HUES64 (cell line): ENCODE results near the gene SLC6A3.
"Not testable (repeated sequence)": the region's sequence is repeated elsewhere in the genome, so short reads cannot be mapped to it uniquely, and the experiment has no call there.

Experiments used
- H3K27ac ChIP-seq: 2 replicates; pipeline ENCODE4 v1.7.0; 2013; ENCODE audit warnings: low read depth, low read length, inconsistent platforms
- H3K27me3 ChIP-seq: 2 replicates; pipeline ENCODE4 v1.6.1; 2013; ENCODE audit warnings: mild to moderate bottlenecking, low read length; ENCODE audit not compliant: insufficient read depth
- H3K36me3 ChIP-seq: 2 replicates; pipeline ENCODE4 v1.6.1; 2013; ENCODE audit warnings: mild to moderate bottlenecking, low read length; ENCODE audit not compliant: insufficient read depth
- H3K4me1 ChIP-seq: 2 replicates; pipeline ENCODE4 v1.6.1; 2013; ENCODE audit warnings: mild to moderate bottlenecking, low read length, moderate library complexity; ENCODE audit not compliant: insufficient read depth
- H3K4me3 ChIP-seq: 2 replicates; pipeline ENCODE4 v1.5.1; 2013; ENCODE audit warnings: mild to moderate bottlenecking, low read length, moderate library complexity
- H3K9ac ChIP-seq: 2 replicates; pipeline ENCODE4 v1.6.1; 2013; ENCODE audit warnings: mild to moderate bottlenecking, low read depth, low read length
- H3K9me3 ChIP-seq: 2 replicates; pipeline ENCODE4 v1.6.1; 2013; ENCODE audit warnings: low read depth, low read length; ENCODE audit not compliant: insufficient read depth
- WGBS: fragments of 150-250, 120-280 bp; methylation state at CpG from one replicate; pipeline ENCODE4 v1.1.7; 2013; ENCODE audit warnings: missing lambda C conversion rate; 5-methylcytosine and 5-hydroxymethylcytosine counted together

The SLC6A3 gene

DNA sequence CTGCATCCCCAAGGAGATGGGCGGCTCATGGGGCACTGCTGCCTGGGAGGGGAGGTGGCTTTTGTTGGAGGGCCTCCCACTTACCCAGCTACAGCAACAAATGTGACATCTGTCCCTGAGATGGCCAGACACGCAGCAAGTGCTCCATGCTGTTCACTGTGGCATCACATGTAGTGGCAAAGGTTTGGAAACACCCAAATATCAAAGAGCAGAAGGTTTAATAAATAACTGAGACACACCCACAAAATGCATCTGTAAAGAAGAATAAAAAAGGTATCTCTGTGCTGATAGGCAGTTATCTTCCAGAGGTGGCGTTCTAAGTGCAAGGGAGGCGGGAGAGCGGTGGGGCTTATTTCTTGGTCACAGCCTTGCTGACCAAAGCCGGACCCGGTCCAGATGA is 77.0 kb downstream of the SLC6A3 start:
- Histone ChIP-seq H3K27ac (no peak overlapping the region), H3K27me3 (no peaks in the 10 kb centered on the region), H3K36me3 (no peaks in the 10 kb centered on the region), H3K9me3 (no peaks in the 10 kb centered on the region), H3K9ac (no peak overlapping the region), H3K4me3 (no peak overlapping the region), H3K4me1 (no peaks in the 10 kb centered on the region)
- WGBS: 93% methylated on average over 7 of the region's 7 CpGs

DNA sequence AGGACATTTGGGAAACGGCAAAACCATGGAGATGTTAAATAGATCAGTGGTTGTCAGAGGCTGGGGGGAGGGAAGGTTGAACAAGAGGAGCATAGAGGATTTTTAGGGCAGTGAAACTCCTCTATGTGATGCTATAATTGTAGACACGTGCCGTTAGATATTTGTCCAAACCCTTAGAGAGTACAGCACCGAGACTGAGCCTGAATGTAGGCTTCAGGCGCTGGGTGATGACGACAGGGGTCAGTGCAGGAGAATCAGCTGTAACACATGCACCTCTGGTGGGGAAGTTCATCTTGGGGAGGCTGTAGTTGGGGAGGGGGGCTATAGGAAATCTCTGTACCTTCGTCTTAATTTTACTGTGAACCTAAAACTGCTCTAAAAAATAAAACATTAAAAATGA is 78.1 kb downstream of the SLC6A3 start:
- H3K9ac ChIP-seq: no peak overlapping the region
- 82% methylated on average over 6 of the region's 7 CpGs for WGBS
- no peaks in the 10 kb centered on the region for H3K9me3 ChIP-seq
- H3K4me1 ChIP-seq: no peaks in the 10 kb centered on the region
- no peaks in the 10 kb centered on the region for H3K36me3 ChIP-seq
- no peaks in the 10 kb centered on the region for H3K27me3 ChIP-seq
- no peak overlapping the region for H3K27ac ChIP-seq
- H3K4me3 ChIP-seq: no peak overlapping the region

DNA sequence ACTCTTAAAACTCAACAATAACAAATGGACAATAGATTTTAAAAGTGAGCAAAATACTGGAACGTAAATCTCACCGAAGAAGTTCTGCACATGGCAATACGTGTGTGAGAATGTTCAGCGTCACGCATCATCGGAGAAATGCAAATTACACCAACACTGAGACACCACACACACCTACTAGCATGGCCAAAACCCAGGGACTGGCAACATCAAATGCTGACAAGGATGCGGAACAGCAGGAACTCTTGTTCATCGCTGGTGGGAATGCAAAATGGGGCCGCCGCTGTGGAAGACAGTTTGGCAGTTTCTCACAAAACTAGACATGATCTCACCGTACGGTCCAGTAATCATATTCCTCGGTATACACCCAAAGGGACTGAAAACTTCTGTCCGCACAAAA is 78.7 kb downstream of the SLC6A3 start:
- Histone ChIP-seq H3K9ac (no peak overlapping the region), H3K4me1 (no peaks in the 10 kb centered on the region), H3K27ac (no peak overlapping the region), H3K4me3 (no peak overlapping the region), H3K9me3 (no peaks in the 10 kb centered on the region), H3K36me3 (no peaks in the 10 kb centered on the region), H3K27me3 (no peaks in the 10 kb centered on the region)
- WGBS: 94% methylated on average over 14 of the region's 14 CpGs

DNA sequence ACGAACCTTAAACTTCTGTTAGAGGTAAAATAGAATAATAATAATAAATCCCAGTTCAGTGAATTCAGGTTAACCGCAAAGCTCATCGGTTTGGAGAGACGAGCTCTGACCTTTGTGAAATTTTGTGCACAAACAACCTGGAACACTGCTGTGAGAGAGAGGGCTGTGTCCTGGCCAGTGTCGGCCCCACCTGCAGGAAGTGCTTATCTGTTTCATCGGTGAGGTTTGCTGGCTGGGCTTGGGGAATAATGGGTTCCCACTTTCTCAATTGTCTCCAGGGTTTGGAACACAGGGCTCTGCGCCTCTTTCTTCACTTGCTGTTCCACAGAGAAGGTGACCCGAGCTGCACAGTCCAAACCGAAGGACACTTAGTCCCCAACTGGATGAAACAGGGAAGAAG is 81.0 kb downstream of the SLC6A3 start:
- Histone ChIP-seq H3K27ac (no peak overlapping the region), H3K4me1 (no peaks in the 10 kb centered on the region), H3K9ac (no peak overlapping the region), H3K9me3 (no peaks in the 10 kb centered on the region), H3K27me3 (no peaks in the 10 kb centered on the region), H3K4me3 (no peak overlapping the region), H3K36me3 (no peaks in the 10 kb centered on the region)
- 90% methylated on average over 8 of the region's 9 CpGs for WGBS

- Histone ChIP-seq H3K36me3 (no peaks in the 10 kb centered on the region), H3K27me3 (no peaks in the 10 kb centered on the region), H3K27ac (no peak overlapping the region), H3K9ac (no peak overlapping the region), H3K9me3 (no peaks in the 10 kb centered on the region), H3K4me3 (no peak overlapping the region), H3K4me1 (no peaks in the 10 kb centered on the region)
- 89% methylated on average over 16 of the region's 16 CpGs for WGBS
Observed at GRCh38 chr5:1363581-1363980, 81.7 kb downstream of the SLC6A3 start.

DNA sequence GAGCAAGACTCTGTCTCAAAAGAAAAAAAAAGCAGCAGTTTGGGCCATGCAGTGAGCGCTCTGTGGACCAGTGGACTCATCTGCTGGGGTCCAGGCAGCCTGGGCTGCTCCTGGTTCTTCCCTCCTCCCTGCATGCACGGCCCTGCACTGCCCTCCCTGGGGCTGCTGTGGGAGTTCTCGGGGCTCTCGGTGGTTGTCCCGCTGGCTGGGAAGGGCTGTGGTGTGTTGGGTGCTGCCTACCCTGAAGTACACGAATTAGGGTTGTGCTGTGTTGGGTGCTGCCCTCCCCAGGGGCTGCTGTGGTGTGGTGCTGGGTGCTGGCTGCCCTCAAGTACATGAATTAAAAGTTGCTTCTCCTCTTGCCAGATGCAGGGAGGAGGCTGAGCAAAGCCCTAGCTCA is 82.1 kb downstream of the SLC6A3 start:
- no peak overlapping the region for H3K4me3 ChIP-seq
- no peaks in the 10 kb centered on the region for H3K27me3 ChIP-seq
- no peaks in the 10 kb centered on the region for H3K9me3 ChIP-seq
- H3K27ac ChIP-seq: no peak overlapping the region
- no peak overlapping the region for H3K9ac ChIP-seq
- 73% methylated on average over 6 of the region's 6 CpGs for WGBS
- no peaks in the 10 kb centered on the region for H3K4me1 ChIP-seq
- H3K36me3 ChIP-seq: no peaks in the 10 kb centered on the region

GRCh38 chr5:1362242-1363015 is 82.8 kb downstream of the SLC6A3 start:
- Histone ChIP-seq H3K36me3 (no peaks in the 10 kb centered on the region), H3K4me1 (no peaks in the 10 kb centered on the region), H3K9me3 (no peaks in the 10 kb centered on the region), H3K27me3 (no peaks in the 10 kb centered on the region), H3K9ac (no peak overlapping the region), H3K27ac (no peak overlapping the region), H3K4me3 (no peak overlapping the region)
- WGBS: 93% methylated on average over 29 of the region's 29 CpGs

DNA sequence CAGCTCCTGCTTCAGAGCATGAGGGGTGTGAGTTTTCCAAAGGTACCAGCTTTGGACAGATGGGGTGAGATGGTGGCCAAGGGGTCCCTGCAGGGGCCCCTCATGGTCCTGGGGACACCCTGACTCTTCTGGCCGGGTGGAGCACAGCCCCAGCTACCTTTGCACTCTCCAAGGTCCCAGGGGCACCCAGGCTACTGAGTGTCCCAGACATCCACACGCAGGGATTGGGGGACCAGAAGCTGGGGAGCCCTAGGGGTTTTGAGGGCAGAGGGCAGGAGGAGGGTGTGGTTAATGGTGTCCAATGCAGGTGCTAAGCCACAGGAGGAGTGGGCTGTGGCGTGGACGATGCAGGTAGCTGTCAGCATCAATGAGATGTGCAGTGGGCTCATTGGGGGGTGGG is 84.4 kb downstream of the SLC6A3 start:
- Histone ChIP-seq H3K9me3 (no peaks in the 10 kb centered on the region), H3K36me3 (no peaks in the 10 kb centered on the region), H3K9ac (no peak overlapping the region), H3K27ac (no peak overlapping the region), H3K4me3 (no peak overlapping the region), H3K27me3 (no peaks in the 10 kb centered on the region), H3K4me1 (no peaks in the 10 kb centered on the region)
- 93% methylated on average over 4 of the region's 4 CpGs for WGBS

DNA sequence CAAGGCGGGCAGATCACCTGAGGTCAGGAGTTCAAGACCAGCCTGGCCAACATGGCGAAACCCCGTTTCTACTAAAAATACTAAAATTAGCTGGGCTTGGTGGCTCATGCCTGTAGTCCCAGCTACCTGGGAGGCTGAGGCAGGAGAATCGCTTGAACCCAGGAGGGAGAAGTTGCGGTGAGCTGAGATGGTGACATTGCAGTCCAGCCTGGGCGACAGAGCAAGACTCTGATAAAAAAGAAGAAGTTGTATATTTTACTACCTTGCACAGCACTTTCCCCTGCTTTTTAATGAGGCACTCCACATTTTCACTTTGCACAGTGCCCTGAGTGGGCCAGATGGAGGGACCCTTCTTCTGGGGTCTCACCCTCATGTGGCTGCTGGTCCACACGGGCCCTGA is 84.9 kb downstream of the SLC6A3 start:
- not testable (repeated sequence) for H3K9me3 ChIP-seq, H3K36me3 ChIP-seq, H3K27me3 ChIP-seq, H3K4me1 ChIP-seq, H3K4me3 ChIP-seq, H3K9ac ChIP-seq, H3K27ac ChIP-seq
- 96% methylated on average over 7 of the region's 7 CpGs for WGBS

DNA sequence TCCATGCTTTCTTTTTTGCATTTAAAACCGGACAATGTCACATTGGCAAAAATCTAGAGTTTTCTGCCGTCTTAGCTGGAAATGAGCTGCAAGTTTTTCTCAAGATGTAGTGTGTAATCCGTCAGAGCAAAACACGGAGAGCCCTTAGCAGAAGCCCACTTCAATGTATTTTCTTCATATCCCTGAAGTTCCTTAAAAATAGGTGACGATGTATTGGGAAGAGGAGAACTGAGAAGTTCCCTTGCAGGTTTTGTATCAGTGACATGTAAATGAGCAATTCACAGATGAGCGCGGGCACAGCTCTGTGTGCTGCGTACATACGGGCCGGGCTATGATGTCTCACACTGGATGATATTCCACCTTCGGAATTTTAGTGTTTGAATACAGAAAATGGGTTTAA is 85.5 kb downstream of the SLC6A3 start:
- Histone ChIP-seq H3K4me3 (no peak overlapping the region), H3K4me1 (peaks cover 2% of the 10 kb centered on the region; the same call in 1 of the 2 replicates), H3K9ac (no peak overlapping the region; the same call in 1 of the 2 replicates), H3K27me3 (no peaks in the 10 kb centered on the region), H3K27ac (no peak overlapping the region), H3K36me3 (no peaks in the 10 kb centered on the region), H3K9me3 (no peaks in the 10 kb centered on the region)
- 93% methylated on average over 11 of the region's 11 CpGs for WGBS

DNA sequence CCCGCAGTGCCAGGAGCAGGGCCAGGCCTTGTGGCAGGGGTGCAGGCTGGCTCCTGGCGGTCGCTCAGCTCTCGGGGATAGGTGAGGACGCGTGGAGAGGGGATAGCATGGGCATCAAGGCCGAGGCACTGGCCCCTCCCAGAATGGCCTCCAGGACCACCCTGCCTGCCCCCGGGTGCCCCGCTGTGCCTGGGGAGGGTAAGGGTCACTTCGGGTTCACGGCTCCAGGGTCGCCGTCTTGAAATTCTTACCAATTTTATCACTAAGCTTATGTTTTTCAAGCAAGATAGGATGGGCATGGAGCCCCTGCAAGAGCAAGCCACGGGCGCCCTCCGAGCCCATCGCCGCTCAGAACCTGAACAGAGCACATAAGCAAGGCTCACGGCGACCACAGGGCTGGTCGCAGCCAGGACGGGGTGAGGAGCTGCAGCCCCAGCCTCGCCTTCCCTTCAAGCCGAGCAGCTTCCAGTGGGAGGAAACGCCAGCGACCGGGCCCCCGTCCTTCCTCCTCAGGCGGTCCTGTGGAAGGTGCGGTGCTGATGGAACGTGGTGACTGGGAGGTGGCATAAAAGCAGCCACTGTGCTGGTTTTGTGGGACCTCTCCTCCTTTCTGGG is 86.1 kb downstream of the SLC6A3 start:
- no peak overlapping the region for H3K4me3 ChIP-seq
- H3K27ac ChIP-seq: no peak overlapping the region
- no peaks in the 10 kb centered on the region for H3K27me3 ChIP-seq
- no peaks in the 10 kb centered on the region for H3K9me3 ChIP-seq
- peaks cover 7% of the 10 kb centered on the region; the same call in 1 of the 2 replicates for H3K4me1 ChIP-seq
- WGBS: 93% methylated on average over 31 of the region's 31 CpGs
- H3K36me3 ChIP-seq: no peaks in the 10 kb centered on the region
- no peak overlapping the region; the same call in 1 of the 2 replicates for H3K9ac ChIP-seq

GRCh38 chr5:1358726-1359025 is 86.6 kb downstream of the SLC6A3 start:
- WGBS: 92% methylated on average over 10 of the region's 10 CpGs
- Histone ChIP-seq H3K27me3 (no peaks in the 10 kb centered on the region), H3K4me3 (no peak overlapping the region), H3K4me1 (peaks cover 7% of the 10 kb centered on the region; the same call in 1 of the 2 replicates), H3K36me3 (no peaks in the 10 kb centered on the region), H3K27ac (no peak overlapping the region), H3K9ac (no peak overlapping the region), H3K9me3 (no peaks in the 10 kb centered on the region)
